Measurements from ENCODE around the gene PES1. TPM values are rescaled to one million over a fixed set of nuclear protein-coding genes. Genes with fewer than 3 reads are reported as not detected.
"Not testable (repeated sequence)": the region's sequence is repeated elsewhere in the genome, so short reads cannot be mapped to it uniquely, and the experiment has no call there.

PES1 gene
- total RNA-seq (2014; rRNA removed): 98.0 and 112 TPM in 2 replicates
- 77.2 TPM for polyA plus RNA-seq (2012)

- DNase-seq (ENCODE audit: low read depth): peak; percentile 99
Observed at GRCh38 chr22:30591588-30592359, at the start of gene PES1. Gene PES1, minus strand, starts transcription at chr22:30591910. Its CDS starts 77 bp downstream, at chr22:30591833.

- DNase-seq (ENCODE audit: low read depth): no peak
Observed at GRCh38 chr22:30640839-30641430, 49.2 kb upstream of the PES1 start.

- no peak for DNase-seq (ENCODE audit: low read depth)
Observed at GRCh38 chr22:30640361-30640760, 48.7 kb upstream of the PES1 start.

GRCh38 chr22:30637701-30638114, 46.0 kb upstream of the PES1 start:
- no peak for DNase-seq (ENCODE audit: low read depth)

- peak; percentile 29 for DNase-seq (ENCODE audit: low read depth)
Observed at GRCh38 chr22:30636226-30637077, 44.7 kb upstream of the PES1 start.

GRCh38 chr22:30635273-30636225, 43.8 kb upstream of the PES1 start, which contains the start of gene SLC35E4:
Gene SLC35E4, plus strand, starts transcription at chr22:30635781. Its CDS starts 670 bp downstream, at chr22:30636451.
- peak; percentile 89 for DNase-seq (ENCODE audit: low read depth)

- peak; percentile 88 for DNase-seq (ENCODE audit: low read depth)
Observed at GRCh38 chr22:30634471-30635233, 42.9 kb upstream of the PES1 start.

- DNase-seq (ENCODE audit: low read depth): not testable (repeated sequence)
Observed at GRCh38 chr22:30631469-30631868, 39.8 kb upstream of the PES1 start.

- DNase-seq (ENCODE audit: low read depth): no peak
Observed at GRCh38 chr22:30628491-30628890, 36.8 kb upstream of the PES1 start.

GRCh38 chr22:30627471-30627870, 35.8 kb upstream of the PES1 start:
- no peak for DNase-seq (ENCODE audit: low read depth)

GRCh38 chr22:30626413-30626812, 34.7 kb upstream of the PES1 start:
- no peak for DNase-seq (ENCODE audit: low read depth)

- not testable (repeated sequence) for DNase-seq (ENCODE audit: low read depth)
Observed at GRCh38 chr22:30619909-30620308, 28.2 kb upstream of the PES1 start.

- DNase-seq (ENCODE audit: low read depth): no peak
Observed at GRCh38 chr22:30617819-30618218, 26.1 kb upstream of the PES1 start.

- no peak for DNase-seq (ENCODE audit: low read depth)
Observed at GRCh38 chr22:30615543-30615954, 23.8 kb upstream of the PES1 start.

- DNase-seq (ENCODE audit: low read depth): no peak
Observed at GRCh38 chr22:30614879-30615278, 23.2 kb upstream of the PES1 start.

GRCh38 chr22:30614268-30614667, 22.6 kb upstream of the PES1 start:
- no peak for DNase-seq (ENCODE audit: low read depth)

GRCh38 chr22:30612789-30613188, 21.1 kb upstream of the PES1 start:
- no peak for DNase-seq (ENCODE audit: low read depth)

- DNase-seq (ENCODE audit: low read depth): no peak
Observed at GRCh38 chr22:30611197-30611596, 19.5 kb upstream of the PES1 start.

GRCh38 chr22:30610299-30610698, 18.6 kb upstream of the PES1 start:
- DNase-seq (ENCODE audit: low read depth): no peak
